Ovary (tissue), 9 donors: ENCODE results near the gene BCAS4. TPM values are rescaled to one million over a fixed set of nuclear protein-coding genes. Genes with fewer than 3 reads are reported as not detected.

ENCODE experiments used
- DNase-seq, 5 donors: peaks; one replicate each; pipeline ENCODE4 v3.0.0-alpha.2; 2019 to 2020
- H3K27ac ChIP-seq, 2 donors: fragments of 200-600 bp; one replicate each; pipeline versions ENCODE4 v1.5.1 to v1.8.0; 2019 to 2022
- H3K27me3 ChIP-seq: fragments of 200-600 bp; one replicate; pipeline ENCODE4 v1.8.0; 2022
- H3K36me3 ChIP-seq: fragments of 200-600 bp; sonication (generic); one replicate; pipeline ENCODE4 v1.5.1; 2019
- H3K4me1 ChIP-seq: one replicate; pipeline ENCODE4 v1.8.1; 2013; ENCODE audit warnings: mild to moderate bottlenecking, moderate library complexity; ENCODE audit not compliant: insufficient read depth
- H3K4me3 ChIP-seq: fragments of 200-600 bp; sonication (generic); one replicate; pipeline ENCODE4 v1.5.1; 2017
- H3K9me3 ChIP-seq, 2 donors: fragments of 200-600 bp in 1 of 2; sonication (generic) in 1 of 2; one replicate each; pipeline versions ENCODE4 v1.5.1 to v1.8.1; 2013 to 2019; ENCODE audit warnings: mild to moderate bottlenecking in 1 of 2, moderate library complexity in 1 of 2
- CTCF ChIP-seq, 3 donors: fragments of 450-650 bp in 2 of 3; fragments of 200-600 bp in 1 of 3; IDR thresholded peaks; one replicate each; pipeline versions ENCODE4 v1.5.1 to v1.8.0; 2016 to 2022; ENCODE audit warnings: antibody characterized with exemption in 3 of 3, mild to moderate bottlenecking in 1 of 3
- EP300 ChIP-seq: sonication (generic); formaldehyde crosslinking; IDR thresholded peaks from one replicate; pipeline ENCODE4 v1.6.1; 2017; ENCODE audit warnings: antibody characterized with exemption
- POLR2A ChIP-seq: fragments of 450-650 bp; IDR thresholded peaks from one replicate; pipeline ENCODE4 v1.6.1; 2017; ENCODE audit warnings: antibody characterized with exemption, mild to moderate bottlenecking, moderate library complexity
- WGBS, 3 donors: extraction: QIAGEN DNeasy Blood & Tissue Kit in 1 of 3; methylation state at CpG; one replicate each; pipeline versions ENCODE4 v1.1.5 to v1.1.7; 2013 to 2017; 5-methylcytosine and 5-hydroxymethylcytosine counted together
- intact Hi-C, 4 donors: fragments of 100-400 bp; cut with DNase I; formaldehyde crosslinking; loops; one replicate each; pipeline versions ENCODE4 v1.11.0 to v1.15.1; 2022 to 2023
- polyA plus RNA-seq, 2 donors: library from polyadenylated mRNA; stranded (reverse); fragments of 200-250 nt in 1 of 2; fragments of 350-450 nt in 1 of 2; fragmentation: Illumina TruSeq in 1 of 2; extraction: RNeasy Lipid Tissue Mini Kit (QIAGEN cat#74804) in 1 of 2; gene quantifications; one replicate each; pipeline ENCODE4 v1.2.3, GENCODE V29; 2013 to 2014
- total RNA-seq, 7 donors: library from RNA; depleted of rRNA in 2 of 7; stranded (reverse); fragments of >200 nt in 2 of 7; fragmentation: NEBNext Ultra II Directional in 3 of 7; extraction: Animal tissue kit (Norgen Biotek cat#: 25700) in 3 of 7; gene quantifications; one replicate each; pipeline versions ENCODE4 v1.1.0 to v1.2.4, GENCODE V29; 2016 to 2023
- donor health status: DM: no; HTN: no; CAD: no; lungs with moderate emphysema.
- donor health status: DM: no; HTN: no; CAD: no.
- donor health status: Bipolar disorder and iron deficiency.
- donor health status: DM: yes; HTN: yes; CAD: no.
- donor health status: DM: no; HTN: no; CAD: no.
- donor health status: DM: yes; HTN: yes; CAD: no.

The BCAS4 gene
- total and polyA plus RNA-seq, 9 donors, result 2.0 to 9.1 (median 3.1) TPM

- TF ChIP-seq CTCF (IDR thresholded peaks at IDR 0.05) (no peak), POLR2A (no peak), EP300 (no peak)
- Histone ChIP-seq H3K27me3 (no peaks in the 10 kb centered on the region), H3K4me1 (peaks cover 5% of the 10 kb centered on the region), H3K4me3 (no peak overlapping the region), H3K27ac (no peak overlapping the region), H3K36me3 (no peaks in the 10 kb centered on the region), H3K9me3 (no peaks in the 10 kb centered on the region)
- no peak for DNase-seq
- WGBS, 3 donors, result 97 to 99% (median 97%) methylated on average over 8 of the region's 8 CpGs
- intact Hi-C loops, result no loop called here
These were observed 24.5 kb downstream of the BCAS4 start for GRCh38 chr20:50819349-50819748.

GRCh38 chr20:50820515-50821256 is 25.8 kb downstream of the BCAS4 start:
- intact Hi-C loops, result no loop called here
- TF ChIP-seq EP300 (no peak), POLR2A (no peak), CTCF (IDR thresholded peaks at IDR 0.05) (no peak)
- Histone ChIP-seq H3K36me3 (no peaks in the 10 kb centered on the region), H3K27me3 (no peaks in the 10 kb centered on the region), H3K9me3 (no peaks in the 10 kb centered on the region), H3K27ac (no peak overlapping the region), H3K4me1 (peaks cover 4% of the 10 kb centered on the region), H3K4me3 (no peak overlapping the region)
- WGBS, 3 donors, result 89 to 91% (median 90%) methylated on average over 16 of the region's 16 CpGs
- DNase-seq, result no peak

GRCh38 chr20:50821257-50821921 is 26.5 kb downstream of the BCAS4 start:
- Histone ChIP-seq H3K4me3 (no peak overlapping the region), H3K9me3 (no peaks in the 10 kb centered on the region), H3K4me1 (peaks cover 3% of the 10 kb centered on the region), H3K27ac (no peak overlapping the region), H3K27me3 (no peaks in the 10 kb centered on the region), H3K36me3 (no peaks in the 10 kb centered on the region)
- TF ChIP-seq CTCF (IDR thresholded peaks at IDR 0.05) (no peak), EP300 (no peak), POLR2A (no peak)
- WGBS, 3 donors, result 79 to 87% (median 84%) methylated on average over 8 of the region's 8 CpGs
- intact Hi-C loops, result no loop called here
- DNase-seq, result no peak

- Histone ChIP-seq H3K9me3 (no peaks in the 10 kb centered on the region), H3K27me3 (no peaks in the 10 kb centered on the region), H3K27ac (no peak overlapping the region), H3K4me3 (no peak overlapping the region), H3K4me1 (peaks cover 3% of the 10 kb centered on the region), H3K36me3 (no peaks in the 10 kb centered on the region)
- no peak for DNase-seq
- intact Hi-C loops, result no loop called here
- 85 to 89% (median 88%) methylated on average over 7 of the region's 7 CpGs for WGBS, 3 donors
- TF ChIP-seq POLR2A (no peak), EP300 (no peak), CTCF (IDR thresholded peaks at IDR 0.05) (no peak)
These were observed 27.1 kb downstream of the BCAS4 start for GRCh38 chr20:50821994-50822393.
